Measurements from ENCODE around the gene GSTCD.
"Not testable (repeated sequence)": the region's sequence is repeated elsewhere in the genome, so short reads cannot be mapped to it uniquely, and the experiment has no call there.

- TF ChIP-seq CTCF, EZH2 (IDR thresholded peaks at IDR 0.05): not testable (repeated sequence)
Measured at GRCh38 chr4:105775760-105776415, 67.3 kb downstream of the GSTCD start.

Data from neural progenitor cell (in vitro differentiated cells).